IPS-18a (cell line): ENCODE results near the gene RPS6KA3.

Source experiments
- H3K27ac ChIP-seq: one replicate; pipeline ENCODE4 v1.5.1; 2013; ENCODE audit warnings: low read length
- H3K27me3 ChIP-seq: one replicate; pipeline ENCODE4 v1.6.1; 2013; ENCODE audit warnings: mild to moderate bottlenecking, low read length; ENCODE audit not compliant: control insufficient read depth, insufficient read depth
- H3K36me3 ChIP-seq: one replicate; pipeline ENCODE4 v1.6.1; 2013; ENCODE audit warnings: low read depth, low read length; ENCODE audit not compliant: control insufficient read depth
- H3K4me1 ChIP-seq: one replicate; pipeline ENCODE4 v1.6.1; 2013; ENCODE audit warnings: low read depth, low read length; ENCODE audit not compliant: control insufficient read depth
- H3K4me3 ChIP-seq: one replicate; pipeline ENCODE4 v1.5.1; 2013; ENCODE audit warnings: low read length
- H3K9ac ChIP-seq: one replicate; pipeline ENCODE4 v1.6.1; 2013; ENCODE audit warnings: mild to moderate bottlenecking, low read length, moderate library complexity
- H3K9me3 ChIP-seq: one replicate; pipeline ENCODE4 v1.6.1; 2013; ENCODE audit warnings: low read depth, low read length; ENCODE audit not compliant: control insufficient read depth

RPS6KA3 gene

GRCh38 chrX:20215565-20215964 is 51.1 kb downstream of the RPS6KA3 start:
- peaks cover 8% of the 10 kb centered on the region for H3K4me1 ChIP-seq
- no peaks in the 10 kb centered on the region for H3K36me3 ChIP-seq
- H3K9me3 ChIP-seq, result peaks cover 14% of the 10 kb centered on the region
- no peak overlapping the region for H3K27ac ChIP-seq
- H3K4me3 ChIP-seq, result no peak overlapping the region
- no peaks in the 10 kb centered on the region for H3K27me3 ChIP-seq
- no peak overlapping the region for H3K9ac ChIP-seq

- Histone ChIP-seq H3K4me3 (no peak overlapping the region), H3K4me1 (no peaks in the 10 kb centered on the region), H3K9ac (no peak overlapping the region), H3K9me3 (peaks cover 36% of the 10 kb centered on the region), H3K27me3 (no peaks in the 10 kb centered on the region), H3K27ac (no peak overlapping the region), H3K36me3 (peaks cover 7% of the 10 kb centered on the region)
These were observed 54.1 kb downstream of the RPS6KA3 start for GRCh38 chrX:20212486-20213089.

- H3K4me3 ChIP-seq, result no peak overlapping the region
- peaks cover 36% of the 10 kb centered on the region for H3K9me3 ChIP-seq
- no peaks in the 10 kb centered on the region for H3K27me3 ChIP-seq
- no peak overlapping the region for H3K27ac ChIP-seq
- H3K9ac ChIP-seq, result no peak overlapping the region
- peaks cover 7% of the 10 kb centered on the region for H3K36me3 ChIP-seq
- H3K4me1 ChIP-seq, result no peaks in the 10 kb centered on the region
These were observed 55.4 kb downstream of the RPS6KA3 start for GRCh38 chrX:20211261-20211786.

GRCh38 chrX:20205927-20206708 is 60.6 kb downstream of the RPS6KA3 start:
- H3K9me3 ChIP-seq, result peaks cover 33% of the 10 kb centered on the region
- no peaks in the 10 kb centered on the region for H3K27me3 ChIP-seq
- H3K9ac ChIP-seq, result no peak overlapping the region
- no peaks in the 10 kb centered on the region for H3K4me1 ChIP-seq
- H3K4me3 ChIP-seq, result no peak overlapping the region
- H3K36me3 ChIP-seq, result peaks cover 7% of the 10 kb centered on the region
- H3K27ac ChIP-seq, result no peak overlapping the region

- Histone ChIP-seq H3K36me3 (peaks cover 7% of the 10 kb centered on the region), H3K9me3 (peaks cover 20% of the 10 kb centered on the region), H3K27ac (no peak overlapping the region), H3K4me3 (no peak overlapping the region), H3K27me3 (no peaks in the 10 kb centered on the region), H3K9ac (no peak overlapping the region), H3K4me1 (no peaks in the 10 kb centered on the region)
These were observed 62.4 kb downstream of the RPS6KA3 start for GRCh38 chrX:20204351-20204750.

GRCh38 chrX:20197641-20198210 is 69.0 kb downstream of the RPS6KA3 start:
- Histone ChIP-seq H3K9me3 (peaks cover 13% of the 10 kb centered on the region), H3K4me3 (no peak overlapping the region), H3K4me1 (no peaks in the 10 kb centered on the region), H3K27me3 (no peaks in the 10 kb centered on the region), H3K36me3 (no peaks in the 10 kb centered on the region), H3K27ac (no peak overlapping the region), H3K9ac (no peak overlapping the region)

- no peak overlapping the region for H3K4me3 ChIP-seq
- no peaks in the 10 kb centered on the region for H3K36me3 ChIP-seq
- H3K27me3 ChIP-seq, result no peaks in the 10 kb centered on the region
- peaks cover 4% of the 10 kb centered on the region for H3K9me3 ChIP-seq
- no peak overlapping the region for H3K27ac ChIP-seq
- H3K4me1 ChIP-seq, result no peaks in the 10 kb centered on the region
- no peak overlapping the region for H3K9ac ChIP-seq
These were observed 77.5 kb downstream of the RPS6KA3 start for GRCh38 chrX:20189171-20189570.

GRCh38 chrX:20181598-20182329 is 84.9 kb downstream of the RPS6KA3 start:
- Histone ChIP-seq H3K4me1 (no peaks in the 10 kb centered on the region), H3K36me3 (no peaks in the 10 kb centered on the region), H3K4me3 (no peak overlapping the region), H3K9me3 (peaks cover 3% of the 10 kb centered on the region), H3K27me3 (no peaks in the 10 kb centered on the region), H3K27ac (no peak overlapping the region), H3K9ac (no peak overlapping the region)

- Histone ChIP-seq H3K36me3 (peaks cover 12% of the 10 kb centered on the region), H3K4me3 (no peak overlapping the region), H3K27me3 (no peaks in the 10 kb centered on the region), H3K9me3 (peaks cover 18% of the 10 kb centered on the region), H3K4me1 (no peaks in the 10 kb centered on the region), H3K27ac (no peak overlapping the region), H3K9ac (no peak overlapping the region)
These were observed 89.6 kb downstream of the RPS6KA3 start for GRCh38 chrX:20177093-20177492.

GRCh38 chrX:20173856-20174255 is 92.9 kb downstream of the RPS6KA3 start:
- Histone ChIP-seq H3K27ac (no peak overlapping the region), H3K4me1 (no peaks in the 10 kb centered on the region), H3K27me3 (no peaks in the 10 kb centered on the region), H3K36me3 (peaks cover 20% of the 10 kb centered on the region), H3K9me3 (peaks cover 18% of the 10 kb centered on the region), H3K4me3 (no peak overlapping the region), H3K9ac (no peak overlapping the region)

GRCh38 chrX:20173313-20173712 is 93.4 kb downstream of the RPS6KA3 start:
- Histone ChIP-seq H3K36me3 (peaks cover 20% of the 10 kb centered on the region), H3K9me3 (peaks cover 20% of the 10 kb centered on the region), H3K4me3 (no peak overlapping the region), H3K27ac (no peak overlapping the region), H3K27me3 (no peaks in the 10 kb centered on the region), H3K4me1 (no peaks in the 10 kb centered on the region), H3K9ac (no peak overlapping the region)
